ENCODE measurements around the gene PDCD4. TPM values are rescaled to one million over a fixed set of nuclear protein-coding genes. Genes with fewer than 3 reads are reported as not detected.

PDCD4 gene
- total RNA-seq = 18.4 and 35.8 TPM in 2 replicates

- TF ChIP-seq, protein P1, sequence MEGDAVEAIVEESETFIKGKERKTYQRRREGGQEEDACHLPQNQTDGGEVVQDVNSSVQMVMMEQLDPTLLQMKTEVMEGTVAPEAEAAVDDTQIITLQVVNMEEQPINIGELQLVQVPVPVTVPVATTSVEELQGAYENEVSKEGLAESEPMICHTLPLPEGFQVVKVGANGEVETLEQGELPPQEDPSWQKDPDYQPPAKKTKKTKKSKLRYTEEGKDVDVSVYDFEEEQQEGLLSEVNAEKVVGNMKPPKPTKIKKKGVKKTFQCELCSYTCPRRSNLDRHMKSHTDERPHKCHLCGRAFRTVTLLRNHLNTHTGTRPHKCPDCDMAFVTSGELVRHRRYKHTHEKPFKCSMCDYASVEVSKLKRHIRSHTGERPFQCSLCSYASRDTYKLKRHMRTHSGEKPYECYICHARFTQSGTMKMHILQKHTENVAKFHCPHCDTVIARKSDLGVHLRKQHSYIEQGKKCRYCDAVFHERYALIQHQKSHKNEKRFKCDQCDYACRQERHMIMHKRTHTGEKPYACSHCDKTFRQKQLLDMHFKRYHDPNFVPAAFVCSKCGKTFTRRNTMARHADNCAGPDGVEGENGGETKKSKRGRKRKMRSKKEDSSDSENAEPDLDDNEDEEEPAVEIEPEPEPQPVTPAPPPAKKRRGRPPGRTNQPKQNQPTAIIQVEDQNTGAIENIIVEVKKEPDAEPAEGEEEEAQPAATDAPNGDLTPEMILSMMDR (IDR thresholded peaks at IDR 0.05; ENCODE audit: insufficient read depth, low read depth, low read length) = no peak
Observed at GRCh38 chr10:110871298-110872084, at the start of gene PDCD4. Gene PDCD4, plus strand, starts transcription at chr10:110871928. Its CDS starts 4,100 bp downstream, at chr10:110876028.

GRCh38 chr10:110822035-110822711 is 49.6 kb upstream of the PDCD4 start:
- TF ChIP-seq, protein P1 (IDR thresholded peaks at IDR 0.05; ENCODE audit: insufficient read depth, low read depth, low read length) = no peak
- DNase-seq (ENCODE audit: low read depth) = peak; percentile 26
- H3K4me3 ChIP-seq (ENCODE audit: low read depth, low read length) = no peak overlapping the region

More at GRCh38 chr10:110871298-110872084, at the start of gene PDCD4:
- peak; percentile 98 for DNase-seq (ENCODE audit: low read depth)
- H3K4me3 ChIP-seq (ENCODE audit: low read depth, low read length) = peak within 1 kb of the TSS; percentile 87

- H3K4me3 ChIP-seq (ENCODE audit: low read depth, low read length) = no peak overlapping the region
- no peak for DNase-seq (ENCODE audit: low read depth)
- TF ChIP-seq, protein P1 (IDR thresholded peaks at IDR 0.05; ENCODE audit: insufficient read depth, low read depth, low read length) = no peak
Observed at GRCh38 chr10:110822712-110823311, 48.9 kb upstream of the PDCD4 start.

GRCh38 chr10:110824152-110824441 is 47.6 kb upstream of the PDCD4 start:
- DNase-seq (ENCODE audit: low read depth) = no peak
- TF ChIP-seq, protein P1 (IDR thresholded peaks at IDR 0.05; ENCODE audit: insufficient read depth, low read depth, low read length) = no peak
- H3K4me3 ChIP-seq (ENCODE audit: low read depth, low read length) = no peak overlapping the region

- DNase-seq (ENCODE audit: low read depth) = no peak
- no peak overlapping the region for H3K4me3 ChIP-seq (ENCODE audit: low read depth, low read length)
- TF ChIP-seq, protein P1 (IDR thresholded peaks at IDR 0.05; ENCODE audit: insufficient read depth, low read depth, low read length) = no peak
Observed at GRCh38 chr10:110824660-110825059, 47.1 kb upstream of the PDCD4 start.

DNA sequence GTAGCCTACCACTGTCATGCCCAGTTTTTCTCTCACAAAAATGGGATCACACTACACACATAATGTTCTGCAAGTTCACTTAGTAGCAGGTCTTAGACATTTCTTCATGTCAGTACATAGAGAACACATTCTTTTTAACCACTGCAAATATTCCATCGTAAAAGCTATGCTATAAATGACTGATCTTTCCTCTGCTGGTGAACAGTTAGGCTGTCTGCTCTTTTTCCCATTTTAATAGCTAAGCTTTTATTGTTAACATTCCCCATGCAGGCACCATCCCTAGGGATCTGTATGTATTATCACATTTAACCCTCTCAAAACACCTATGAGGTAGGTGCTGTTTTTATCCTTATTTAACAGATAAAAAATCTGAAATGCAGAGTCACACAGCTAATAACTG is 46.2 kb upstream of the PDCD4 start:
- H3K4me3 ChIP-seq (ENCODE audit: low read depth, low read length) = no peak overlapping the region
- TF ChIP-seq, protein P1 (IDR thresholded peaks at IDR 0.05; ENCODE audit: insufficient read depth, low read depth, low read length) = no peak
- DNase-seq (ENCODE audit: low read depth) = peak; percentile 64

Measured in fibroblast of villous mesenchyme (primary cell).